DMS153 treated with DMSO at 0.1 percent for 48 hours (cell line): ENCODE measurements around the gene SFMBT2.
"Not testable (repeated sequence)": the region's sequence is repeated elsewhere in the genome, so short reads cannot be mapped to it uniquely, and the experiment has no call there.

Experiments used
- DNase-seq: peaks from one replicate; lab custom pipeline; 2025; ENCODE audit not compliant: unreplicated experiment; lab: John Stamatoyannopoulos, UW

Gene SFMBT2

GRCh38 chr10:7192831-7193361 lies 217.9 kb downstream of the SFMBT2 start:
- no peak for DNase-seq

- no peak for DNase-seq
These were observed 218.8 kb downstream of the SFMBT2 start for GRCh38 chr10:7192061-7192460.

GRCh38 chr10:7190772-7191171 lies 220.1 kb downstream of the SFMBT2 start:
- not testable (repeated sequence) for DNase-seq

DNA sequence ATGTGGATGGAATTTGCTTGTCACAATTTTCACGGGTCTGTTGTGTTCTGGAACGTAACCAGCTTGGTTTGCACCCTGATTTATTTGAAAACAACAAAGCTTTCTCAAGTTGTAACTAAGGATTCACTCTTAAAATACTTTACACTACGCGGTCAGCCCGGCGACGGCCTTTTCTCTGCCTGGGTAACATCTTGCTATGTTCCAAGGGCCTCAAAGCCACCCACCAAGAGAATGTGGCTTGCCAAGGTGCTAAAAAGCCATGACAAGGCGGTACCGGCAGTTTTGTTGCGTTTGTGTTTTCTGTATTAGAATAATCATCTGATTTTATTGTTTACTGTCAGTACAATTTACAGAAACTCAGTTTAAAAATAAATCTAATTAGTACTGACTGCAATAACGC lies 220.9 kb downstream of the SFMBT2 start:
- DNase-seq = no peak

- no peak for DNase-seq
These were observed 222.3 kb downstream of the SFMBT2 start for GRCh38 chr10:7188456-7189050.

GRCh38 chr10:7186387-7187018 lies 224.3 kb downstream of the SFMBT2 start:
- no peak for DNase-seq

- no peak for DNase-seq
These were observed 225.5 kb downstream of the SFMBT2 start for GRCh38 chr10:7185367-7185690.

DNA sequence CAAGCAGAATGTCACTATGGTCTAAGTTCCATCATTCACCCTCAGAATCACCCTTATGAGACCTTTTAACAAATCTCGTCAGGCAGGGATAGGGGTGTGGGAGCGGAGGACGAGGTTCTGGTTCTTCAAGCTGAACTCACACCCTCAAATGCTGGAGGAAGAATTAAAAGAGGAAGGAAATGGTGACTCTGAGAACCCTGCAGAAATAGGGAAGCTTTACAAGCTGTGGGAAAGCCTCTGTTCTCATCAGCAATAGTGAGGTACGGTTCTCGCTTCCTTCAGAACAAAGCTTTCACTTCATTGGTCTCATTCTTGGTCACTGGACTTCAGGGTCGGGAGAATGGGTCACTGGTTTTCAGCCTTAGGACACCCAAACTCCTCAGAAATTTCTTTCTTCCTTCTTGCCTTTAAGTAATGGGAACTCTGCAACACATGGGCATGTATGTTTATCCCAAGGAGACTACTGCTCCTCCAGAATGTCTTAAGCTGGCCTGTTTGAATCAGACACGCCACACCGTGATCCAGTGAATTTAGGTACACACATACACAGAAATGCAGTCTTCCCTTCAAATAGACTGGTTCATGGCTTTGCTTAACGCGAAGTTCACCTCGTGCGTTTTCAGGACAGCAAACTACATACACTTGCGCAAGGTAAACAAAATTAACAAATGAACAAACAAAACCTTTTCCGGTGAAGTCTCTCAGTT lies 226.0 kb downstream of the SFMBT2 start:
- no peak for DNase-seq

GRCh38 chr10:7184116-7184515 lies 226.7 kb downstream of the SFMBT2 start:
- DNase-seq = not testable (repeated sequence)

DNA sequence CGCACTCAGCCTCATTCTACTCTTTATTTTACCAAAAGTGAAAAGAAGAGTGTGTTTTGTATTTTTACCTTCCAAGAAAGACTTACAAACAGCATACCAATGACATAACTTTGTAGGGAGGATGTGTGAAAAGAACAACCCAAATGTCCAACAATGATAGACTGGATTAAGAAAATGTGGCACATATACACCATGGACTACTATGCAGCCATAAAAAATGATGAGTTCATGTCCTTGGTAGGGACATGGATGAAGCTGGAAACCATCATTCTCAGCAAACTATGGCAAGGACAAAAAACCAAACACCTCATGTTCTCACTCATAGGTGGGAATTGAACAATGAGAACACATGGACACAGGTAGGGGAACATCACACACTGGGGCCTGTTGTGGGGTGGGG lies 228.5 kb downstream of the SFMBT2 start:
- DNase-seq = not testable (repeated sequence)

DNA sequence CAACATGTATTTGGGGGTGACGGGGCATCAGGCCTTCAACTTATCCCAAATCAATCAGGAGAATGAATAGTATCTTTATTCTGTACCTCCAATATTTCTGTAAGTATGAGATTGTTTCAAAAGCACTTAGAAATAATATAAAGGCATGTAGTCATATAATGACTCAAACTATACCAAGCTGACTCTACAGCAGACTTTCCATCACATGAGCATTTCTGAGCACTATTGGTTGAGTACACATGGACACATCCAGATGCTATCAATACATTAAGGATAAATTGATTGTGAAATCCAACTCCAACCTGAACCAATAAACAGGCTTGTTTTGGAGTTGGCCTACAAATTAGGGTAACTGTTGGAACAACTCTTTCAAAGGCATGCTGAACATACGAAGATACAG lies 229.4 kb downstream of the SFMBT2 start:
- DNase-seq = no peak

- DNase-seq = no peak
These were observed 231.3 kb downstream of the SFMBT2 start for GRCh38 chr10:7179536-7179935.

GRCh38 chr10:7173948-7174347 lies 236.9 kb downstream of the SFMBT2 start:
- no peak for DNase-seq

DNA sequence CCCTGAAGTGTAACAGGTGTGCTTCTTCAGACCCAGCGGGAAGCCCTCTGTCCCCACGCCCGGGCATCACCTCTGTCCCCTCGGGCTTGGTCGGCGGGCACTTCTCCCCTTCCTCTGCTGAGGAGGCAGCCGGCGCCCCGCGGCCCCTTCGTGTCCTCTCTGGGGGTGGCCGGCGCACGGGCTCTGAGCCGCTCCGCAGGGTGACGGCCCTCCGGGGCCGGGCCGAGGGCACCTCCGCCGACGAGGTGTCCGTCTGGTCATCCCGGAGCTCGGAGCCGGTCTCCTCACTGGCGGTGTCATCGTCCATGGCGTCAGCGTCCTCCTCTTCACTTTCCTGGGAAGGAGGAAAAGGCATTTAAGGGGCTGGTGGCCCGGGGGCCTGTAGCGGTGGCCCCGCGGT lies 239.0 kb downstream of the SFMBT2 start:
- DNase-seq = no peak

- DNase-seq = no peak
These were observed 240.1 kb downstream of the SFMBT2 start for GRCh38 chr10:7170626-7171322.

GRCh38 chr10:7168414-7168813 lies 242.4 kb downstream of the SFMBT2 start:
- peak; percentile 0 for DNase-seq

GRCh38 chr10:7165500-7166177 lies 245.2 kb downstream of the SFMBT2 start:
- DNase-seq = no peak

DNA sequence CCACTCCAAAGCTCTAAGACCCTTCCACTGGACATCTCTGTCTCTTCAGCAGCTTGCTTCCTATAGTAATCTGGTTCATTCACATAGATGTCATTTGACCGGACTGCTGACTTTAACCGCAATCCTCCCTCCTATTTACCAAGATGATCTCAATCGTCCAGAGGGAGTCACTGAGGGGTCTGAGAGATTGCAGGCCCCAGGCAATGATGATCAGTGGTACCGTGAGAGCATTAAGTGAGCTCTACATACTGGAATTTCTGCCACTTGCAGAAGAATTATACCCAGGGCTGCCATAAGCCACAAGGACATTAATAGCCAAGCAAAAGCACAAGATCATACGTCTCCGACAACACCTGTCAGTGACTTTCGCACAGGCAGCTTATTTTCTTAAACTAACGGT lies 245.9 kb downstream of the SFMBT2 start:
- DNase-seq = no peak

GRCh38 chr10:7162331-7162730 lies 248.5 kb downstream of the SFMBT2 start:
- no peak for DNase-seq

- DNase-seq = no peak
These were observed 249.2 kb downstream of the SFMBT2 start for GRCh38 chr10:7161484-7162250.
